Measurements from ENCODE around the gene APEH. TPM values are rescaled to one million over a fixed set of nuclear protein-coding genes. Genes with fewer than 3 reads are reported as not detected.

APEH gene
- total RNA-seq, 2 experiments from 2014 or later, result 165 to 166 TPM

DNA sequence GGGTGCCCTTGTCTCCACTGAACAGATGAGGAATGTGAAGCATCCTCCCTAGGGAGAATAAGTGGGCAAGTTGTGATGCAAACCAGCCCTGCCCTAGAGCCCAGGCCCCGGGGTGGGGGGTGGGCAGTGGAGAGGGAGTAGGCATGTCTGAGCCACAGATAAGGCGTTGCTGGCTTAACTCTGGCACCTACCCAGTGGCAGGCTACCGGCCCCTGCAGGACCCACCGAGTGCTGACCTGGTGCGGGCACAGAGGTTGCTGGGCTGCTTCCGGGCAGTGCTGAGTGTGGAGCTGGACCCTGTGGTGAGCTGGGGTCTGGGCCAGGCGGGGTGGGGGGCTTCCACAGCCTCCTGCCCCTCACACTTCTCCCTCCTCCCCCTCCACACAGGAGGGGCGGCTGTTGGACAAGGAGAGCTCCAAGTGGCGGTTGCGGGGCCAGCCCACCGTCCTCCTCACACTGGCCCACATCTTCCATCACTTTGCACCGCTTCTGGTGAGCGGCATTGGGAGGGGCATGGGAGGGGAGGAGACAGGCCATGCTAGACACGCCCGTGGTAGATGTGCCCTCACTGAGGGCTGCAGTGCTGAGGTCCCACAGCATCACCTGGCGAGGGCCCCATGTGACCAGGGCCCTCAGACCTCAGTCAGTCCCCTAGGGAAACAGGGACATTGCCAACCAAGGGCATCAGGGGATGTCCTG is 25.3 kb downstream of the APEH start:
- TF ChIP-seq, protein P1, sequence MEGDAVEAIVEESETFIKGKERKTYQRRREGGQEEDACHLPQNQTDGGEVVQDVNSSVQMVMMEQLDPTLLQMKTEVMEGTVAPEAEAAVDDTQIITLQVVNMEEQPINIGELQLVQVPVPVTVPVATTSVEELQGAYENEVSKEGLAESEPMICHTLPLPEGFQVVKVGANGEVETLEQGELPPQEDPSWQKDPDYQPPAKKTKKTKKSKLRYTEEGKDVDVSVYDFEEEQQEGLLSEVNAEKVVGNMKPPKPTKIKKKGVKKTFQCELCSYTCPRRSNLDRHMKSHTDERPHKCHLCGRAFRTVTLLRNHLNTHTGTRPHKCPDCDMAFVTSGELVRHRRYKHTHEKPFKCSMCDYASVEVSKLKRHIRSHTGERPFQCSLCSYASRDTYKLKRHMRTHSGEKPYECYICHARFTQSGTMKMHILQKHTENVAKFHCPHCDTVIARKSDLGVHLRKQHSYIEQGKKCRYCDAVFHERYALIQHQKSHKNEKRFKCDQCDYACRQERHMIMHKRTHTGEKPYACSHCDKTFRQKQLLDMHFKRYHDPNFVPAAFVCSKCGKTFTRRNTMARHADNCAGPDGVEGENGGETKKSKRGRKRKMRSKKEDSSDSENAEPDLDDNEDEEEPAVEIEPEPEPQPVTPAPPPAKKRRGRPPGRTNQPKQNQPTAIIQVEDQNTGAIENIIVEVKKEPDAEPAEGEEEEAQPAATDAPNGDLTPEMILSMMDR (IDR thresholded peaks at IDR 0.05), result no peak
- ChIA-PET CTCF (no interaction called here), POLR2A (interaction anchor here (5.6 kb wide), 1 partner anchor 22 kb away, joined by 40 read pairs; the partner anchor contains the start of genes AMIGO3 and GMPPB)
- H3K4me3 Mint-ChIP-seq, result no peak overlapping the region
- intact Hi-C loops (cut with micrococcal nuclease), result no loop called here
- H3K27ac Mint-ChIP-seq, result no peak overlapping the region
- no peak for DNase-seq
- peaks cover 1% of the 10 kb centered on the region for H3K36me3 Mint-ChIP-seq (ENCODE audit: low read depth)
- no peaks in the 10 kb centered on the region for H3K4me1 Mint-ChIP-seq (ENCODE audit: low read depth)
- no peak for ATAC-seq
- H3K9me3 Mint-ChIP-seq, result no peaks in the 10 kb centered on the region
- no peaks in the 10 kb centered on the region for H3K27me3 Mint-ChIP-seq

DNA sequence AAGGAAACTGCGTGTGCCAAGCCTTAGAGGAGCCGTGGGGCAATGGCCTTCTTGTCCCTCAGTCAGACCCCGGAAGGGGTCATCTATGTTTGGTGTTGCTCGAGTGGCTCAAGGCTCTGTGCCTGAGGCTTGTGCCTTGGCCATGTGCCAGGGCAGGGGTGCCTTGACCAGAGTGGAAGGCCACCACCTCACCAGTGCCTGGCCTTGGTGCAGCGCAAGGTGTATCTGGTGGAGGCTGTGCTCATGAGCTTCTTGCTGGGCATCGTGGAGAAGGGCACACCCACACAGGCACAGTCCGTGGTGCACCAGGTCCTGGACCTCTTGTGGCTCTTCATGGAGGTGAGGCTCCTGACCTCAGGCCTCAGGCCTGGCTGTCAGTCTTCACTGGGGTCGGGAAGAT is 25.9 kb downstream of the APEH start:
- intact Hi-C loops (cut with micrococcal nuclease), result no loop called here
- no peaks in the 10 kb centered on the region for H3K27me3 Mint-ChIP-seq
- H3K4me1 Mint-ChIP-seq (ENCODE audit: low read depth), result no peaks in the 10 kb centered on the region
- H3K27ac Mint-ChIP-seq, result no peak overlapping the region
- POLR2A ChIA-PET, result interaction anchor here (5.6 kb wide), 1 partner anchor 21 kb away, joined by 40 read pairs; the partner anchor contains the start of genes AMIGO3 and GMPPB
- H3K4me3 Mint-ChIP-seq, result no peak overlapping the region
- CTCF ChIA-PET, result no interaction called here
- ATAC-seq, result no peak
- TF ChIP-seq, protein P1 (IDR thresholded peaks at IDR 0.05), result no peak
- peaks cover 1% of the 10 kb centered on the region for H3K36me3 Mint-ChIP-seq (ENCODE audit: low read depth)
- no peak for DNase-seq
- no peaks in the 10 kb centered on the region for H3K9me3 Mint-ChIP-seq

DNA sequence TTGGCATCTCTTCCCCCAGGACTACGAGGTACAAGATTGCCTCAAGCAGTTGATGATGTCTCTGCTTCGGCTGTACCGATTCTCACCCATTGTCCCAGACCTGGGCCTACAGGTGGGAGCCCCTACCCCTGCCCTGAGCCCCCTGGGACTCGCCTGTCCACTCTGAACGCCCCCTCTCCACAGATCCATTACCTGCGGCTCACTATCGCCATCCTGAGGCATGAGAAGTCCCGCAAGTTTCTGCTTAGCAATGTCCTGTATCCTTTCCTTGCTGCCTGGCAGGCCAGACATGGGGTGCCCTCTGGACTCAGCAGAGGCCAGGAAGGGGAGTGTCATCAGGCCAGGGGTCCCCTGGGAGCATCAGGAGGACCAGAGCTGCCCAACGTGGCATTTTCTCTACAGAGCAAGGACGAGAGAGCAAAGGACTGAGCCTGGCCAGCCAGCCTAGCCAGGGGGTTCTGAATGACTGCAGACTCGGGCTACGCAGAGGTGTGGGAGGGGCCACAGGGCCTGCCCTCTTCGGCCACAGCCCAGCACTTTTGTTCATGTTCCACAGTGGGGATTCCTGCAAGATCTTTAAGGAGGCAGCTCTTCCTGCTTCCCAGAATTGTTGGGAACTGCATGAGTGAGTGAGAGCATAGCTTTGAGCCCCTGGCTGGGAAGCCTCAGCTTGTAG is 26.4 kb downstream of the APEH start:
- Mint-ChIP-seq H3K36me3 (ENCODE audit: low read depth) (peaks cover 1% of the 10 kb centered on the region), H3K27me3 (no peaks in the 10 kb centered on the region), H3K9me3 (no peaks in the 10 kb centered on the region), H3K4me3 (no peak overlapping the region), H3K27ac (no peak overlapping the region), H3K4me1 (ENCODE audit: low read depth) (no peaks in the 10 kb centered on the region)
- TF ChIP-seq, protein P1 (IDR thresholded peaks at IDR 0.05), result no peak
- POLR2A ChIA-PET, result interaction anchor here (5.6 kb wide), 1 partner anchor 21 kb away, joined by 40 read pairs; the partner anchor contains the start of genes AMIGO3 and GMPPB
- no peak for DNase-seq
- intact Hi-C loops (cut with micrococcal nuclease), result no loop called here
- ATAC-seq, result no peak
- CTCF ChIA-PET, result interaction anchor here (0.7 to 3.5 kb wide), 6 partner anchors 18 to 161 kb away, joined by 3 to 17 read pairs (median 6); partner anchors contain the start of genes AMIGO3 and INKA1

DNA sequence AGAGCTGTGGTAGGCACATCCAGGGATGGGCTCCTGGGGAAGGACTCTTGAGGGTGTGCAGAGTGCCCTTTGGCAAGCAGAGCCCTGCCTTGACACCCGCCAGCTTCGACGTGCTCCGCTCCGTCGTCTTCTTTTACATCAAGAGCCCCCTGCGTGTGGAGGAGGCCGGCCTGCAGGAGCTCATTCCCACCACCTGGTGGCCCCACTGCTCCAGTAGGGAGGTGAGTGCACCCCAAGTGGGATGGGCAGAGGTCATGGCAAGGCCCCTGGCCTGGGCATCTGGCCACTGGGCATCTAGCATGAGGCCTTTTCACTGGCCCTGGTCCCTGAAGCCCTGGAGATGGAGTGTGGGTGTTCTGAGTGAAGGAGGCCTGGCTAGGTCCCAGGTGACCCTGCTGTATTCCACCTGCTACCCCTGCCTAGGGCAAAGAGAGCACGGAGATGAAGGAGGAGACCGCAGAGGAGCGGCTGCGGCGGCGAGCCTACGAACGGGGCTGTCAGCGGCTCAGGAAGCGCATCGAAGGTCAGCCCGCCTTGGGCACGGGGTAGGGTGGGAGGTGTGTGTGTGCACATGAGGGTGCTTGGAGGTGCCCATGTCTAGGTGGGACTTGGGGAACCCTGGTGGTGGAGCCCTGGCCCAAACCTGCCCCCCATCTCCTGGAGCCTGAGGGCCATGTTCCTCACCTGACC is 27.4 kb downstream of the APEH start:
- TF ChIP-seq, protein P1 (IDR thresholded peaks at IDR 0.05), result peak; percentile 35
- no peaks in the 10 kb centered on the region for H3K4me1 Mint-ChIP-seq (ENCODE audit: low read depth)
- POLR2A ChIA-PET, result interaction anchor here (5.6 kb wide), 1 partner anchor 20 kb away, joined by 40 read pairs; the partner anchor contains the start of genes AMIGO3 and GMPPB
- no peak for ATAC-seq
- intact Hi-C loops (cut with micrococcal nuclease), result no loop called here
- no peak overlapping the region for H3K27ac Mint-ChIP-seq
- CTCF ChIA-PET, result interaction anchor here (0.6 to 3.5 kb wide), 10 partner anchors 18 to 162 kb away, joined by 3 to 17 read pairs (median 4); partner anchors contain the start of genes AMIGO3, GMPPB and INKA1
- no peaks in the 10 kb centered on the region for H3K27me3 Mint-ChIP-seq
- peak; percentile 40 for DNase-seq
- no peaks in the 10 kb centered on the region for H3K9me3 Mint-ChIP-seq
- H3K4me3 Mint-ChIP-seq, result no peak overlapping the region
- H3K36me3 Mint-ChIP-seq (ENCODE audit: low read depth), result peaks cover 1% of the 10 kb centered on the region

Measured in activated CD8-positive, alpha-beta T cell treated with anti-CD3 and anti-CD28 coated beads for 36 hours (primary cell).